MG63 (cell line): ENCODE data around the gene POLR1H. TPM values are rescaled to one million over a fixed set of nuclear protein-coding genes. Genes with fewer than 3 reads are reported as not detected.

Source experiments
- DNase-seq: peaks from one replicate; pipeline ENCODE4 v3.0.0-alpha.2; 2020
- H3K27me3 ChIP-seq: fragments of 250-450 bp; sonication (Bioruptor Pico); 2 replicates; pipeline ENCODE4 v1.5.1; 2020; ENCODE audit warnings: mild to moderate bottlenecking, moderate library complexity
- H3K36me3 ChIP-seq: fragments of 250-450 bp; sonication (Bioruptor Pico); 2 replicates; pipeline ENCODE4 v1.5.1; 2020; ENCODE audit warnings: mild to moderate bottlenecking, moderate library complexity
- H3K4me3 ChIP-seq: fragments of 250-450 bp; sonication (Bioruptor Pico); 2 replicates; pipeline ENCODE4 v1.5.1; 2020; ENCODE audit warnings: mild to moderate bottlenecking, moderate library complexity
- H3K9me3 ChIP-seq: fragments of 250-450 bp; sonication (Bioruptor Pico); 2 replicates; pipeline ENCODE4 v1.5.1; 2020; ENCODE audit warnings: mild to moderate bottlenecking, moderate library complexity
- total RNA-seq: library from RNA; depleted of rRNA; stranded (reverse); fragments of >200 nt; shearing (Covaris generic); gene quantifications from 2 replicates; pipeline ENCODE4 v1.2.3, GENCODE V29; 2014; ENCODE audit warnings: low replicate concordance; rRNA removed

POLR1H gene
- total RNA-seq, 1 experiment from 2014 or later: 32.9 TPM

GRCh38 chr6:30101444-30102413, 40.7 kb downstream of the POLR1H start:
- no peaks in the 10 kb centered on the region for H3K36me3 ChIP-seq
- peak; percentile 85 for DNase-seq
- no peaks in the 10 kb centered on the region for H3K9me3 ChIP-seq
- H3K27me3 ChIP-seq: peaks cover 2% of the 10 kb centered on the region; the same call in 1 of the 2 replicates
- peak overlapping the region; percentile 40 for H3K4me3 ChIP-seq

GRCh38 chr6:30102414-30102969, 41.4 kb downstream of the POLR1H start:
- Histone ChIP-seq H3K4me3 (peak overlapping the region; percentile 40), H3K9me3 (no peaks in the 10 kb centered on the region), H3K27me3 (peaks cover 2% of the 10 kb centered on the region; the same call in 1 of the 2 replicates), H3K36me3 (no peaks in the 10 kb centered on the region)
- peak; percentile 16 for DNase-seq

- no peaks in the 10 kb centered on the region for H3K9me3 ChIP-seq
- no peaks in the 10 kb centered on the region for H3K36me3 ChIP-seq
- DNase-seq: peak; percentile 65
- H3K4me3 ChIP-seq: peak overlapping the region; percentile 36
- H3K27me3 ChIP-seq: peaks cover 2% of the 10 kb centered on the region; the same call in 1 of the 2 replicates
These were observed 42.2 kb downstream of the POLR1H start for GRCh38 chr6:30102970-30103871.

GRCh38 chr6:30103872-30104179, 42.8 kb downstream of the POLR1H start:
- no peaks in the 10 kb centered on the region for H3K9me3 ChIP-seq
- H3K27me3 ChIP-seq: peaks cover 2% of the 10 kb centered on the region; the same call in 1 of the 2 replicates
- H3K4me3 ChIP-seq: no peak overlapping the region
- H3K36me3 ChIP-seq: no peaks in the 10 kb centered on the region
- DNase-seq: no peak

- H3K36me3 ChIP-seq: no peaks in the 10 kb centered on the region
- no peak overlapping the region for H3K4me3 ChIP-seq
- H3K27me3 ChIP-seq: no peaks in the 10 kb centered on the region; the same call in 1 of the 2 replicates
- no peak for DNase-seq
- no peaks in the 10 kb centered on the region for H3K9me3 ChIP-seq
These were observed 43.6 kb downstream of the POLR1H start for GRCh38 chr6:30104661-30105060.

GRCh38 chr6:30111266-30111856, 50.3 kb downstream of the POLR1H start:
- no peak for DNase-seq
- no peaks in the 10 kb centered on the region for H3K27me3 ChIP-seq
- no peaks in the 10 kb centered on the region for H3K9me3 ChIP-seq
- H3K36me3 ChIP-seq: no peaks in the 10 kb centered on the region
- no peak overlapping the region for H3K4me3 ChIP-seq

GRCh38 chr6:30112402-30112994, 51.4 kb downstream of the POLR1H start:
- H3K27me3 ChIP-seq: no peaks in the 10 kb centered on the region
- no peak for DNase-seq
- no peaks in the 10 kb centered on the region for H3K36me3 ChIP-seq
- H3K4me3 ChIP-seq: no peak overlapping the region
- H3K9me3 ChIP-seq: no peaks in the 10 kb centered on the region

- Histone ChIP-seq H3K36me3 (no peaks in the 10 kb centered on the region), H3K27me3 (no peaks in the 10 kb centered on the region), H3K4me3 (no peak within 1 kb of the TSS), H3K9me3 (no peaks in the 10 kb centered on the region)
- DNase-seq: no peak
These were observed 52.1 kb downstream of the POLR1H start, which contains the start of gene TRIM31 for GRCh38 chr6:30113003-30113759. Gene TRIM31 (minus strand): TSS chr6:30113090. CDS start chr6:30112805, 285 bp downstream.

GRCh38 chr6:30113841-30114240, 52.8 kb downstream of the POLR1H start:
- Histone ChIP-seq H3K27me3 (no peaks in the 10 kb centered on the region), H3K4me3 (no peak overlapping the region), H3K36me3 (no peaks in the 10 kb centered on the region), H3K9me3 (no peaks in the 10 kb centered on the region)
- DNase-seq: no peak

Other genes with a start within 250 kb of the POLR1H start
- not detected in 2 replicates for gene HLA-G, start 233.4 kb upstream of the POLR1H start, total RNA-seq
- 139 and 315 TPM in 2 replicates for gene HLA-A, start 118.7 kb upstream of the POLR1H start, total RNA-seq
- 20.2 and 47.2 TPM in 2 replicates for gene PPP1R11, start 5.9 kb downstream of the POLR1H start, total RNA-seq
- not detected in 2 replicates for gene RNF39, start 14.5 kb downstream of the POLR1H start, total RNA-seq
- gene TRIM31, start 51.8 kb downstream of the POLR1H start, total RNA-seq: not detected in 2 replicates
- not detected in 2 replicates for gene TRIM40, start 74.9 kb downstream of the POLR1H start, total RNA-seq
- gene TRIM10, start 99.9 kb downstream of the POLR1H start, total RNA-seq: not detected in 2 replicates
- gene TRIM15, start 102.3 kb downstream of the POLR1H start, total RNA-seq: not detected in 2 replicates
- gene TRIM26, start 152.1 kb downstream of the POLR1H start, total RNA-seq: 44.3 and 60.7 TPM in 2 replicates